Keratinocyte (primary cell): ENCODE measurements around the gene ABAT. TPM values are rescaled to one million over a fixed set of nuclear protein-coding genes. Genes with fewer than 3 reads are reported as not detected.

Source experiments
- DNase-seq: peaks from one replicate; pipeline ENCODE4 v3.0.0-alpha.2; 2011; ENCODE audit warnings: low read depth, missing footprints, low spot score
- FAIRE-seq: peaks from 2 replicates; lab custom pipeline; 2011; peaks lifted over from hg19 to GRCh38; lab: Jason Lieb, UNC
- H2AFZ ChIP-seq: 2 replicates; pipeline ENCODE4 v1.6.0; 2012; ENCODE audit warnings: low read length, control low read depth, inconsistent platforms; ENCODE audit not compliant: control insufficient read depth
- H3K27ac ChIP-seq: 2 replicates; pipeline ENCODE4 v1.5.1; 2011; ENCODE audit warnings: low read length; ENCODE audit not compliant: control insufficient read depth, insufficient read depth
- H3K27me3 ChIP-seq: 3 replicates; pipeline ENCODE4 v1.6.0; 2011; ENCODE audit warnings: low read length; ENCODE audit not compliant: control insufficient read depth, insufficient read depth; ENCODE audit errors: extremely low read depth
- H3K36me3 ChIP-seq, 2 experiments: 2 replicates in 1 of 2; 3 replicates in 1 of 2; pipeline ENCODE4 v1.5.1; 2011; ENCODE audit warnings: low read length in 2 of 2, mild to moderate bottlenecking in 1 of 2; ENCODE audit not compliant: control insufficient read depth in 2 of 2, insufficient read depth in 2 of 2; ENCODE audit errors: extremely low read depth in 1 of 2
- H3K4me1 ChIP-seq: 3 replicates; pipeline ENCODE4 v1.5.1; 2011; ENCODE audit warnings: low read length; ENCODE audit not compliant: control insufficient read depth, insufficient read depth; ENCODE audit errors: extremely low read depth
- H3K4me2 ChIP-seq: 3 replicates; pipeline ENCODE4 v1.6.0; 2011; ENCODE audit warnings: low read depth, low read length; ENCODE audit not compliant: control insufficient read depth, insufficient read depth; ENCODE audit errors: extremely low read depth
- H3K4me3 ChIP-seq, 3 experiments: fragments of 200-600 bp in 1 of 3; sonication (generic) in 1 of 3; 2 replicates in 2 of 3; 3 replicates in 1 of 3; pipeline ENCODE4 v1.5.1; 2011 to 2016; ENCODE audit warnings: low read length in 3 of 3, mild to moderate bottlenecking in 3 of 3, control low read depth in 2 of 3, inconsistent platforms in 1 of 3, low read depth in 1 of 3, mixed read lengths in 1 of 3, mixed run types in 1 of 3, moderate library complexity in 1 of 3; ENCODE audit not compliant: control insufficient read depth in 2 of 3, insufficient read depth in 2 of 3; ENCODE audit errors: extremely low read depth in 1 of 3
- H3K79me2 ChIP-seq: 2 replicates; pipeline ENCODE4 v1.6.0; 2012; ENCODE audit warnings: low read length; ENCODE audit not compliant: control insufficient read depth, insufficient read depth
- H3K9ac ChIP-seq: 3 replicates; pipeline ENCODE4 v1.6.0; 2011; ENCODE audit warnings: low read length; ENCODE audit not compliant: control insufficient read depth, insufficient read depth; ENCODE audit errors: extremely low read depth
- H3K9me1 ChIP-seq: 3 replicates; pipeline ENCODE4 v1.6.0; 2011; ENCODE audit warnings: low read length; ENCODE audit not compliant: control insufficient read depth, insufficient read depth; ENCODE audit errors: extremely low read depth
- H3K9me3 ChIP-seq: 2 replicates; pipeline ENCODE4 v1.5.1; 2012; ENCODE audit warnings: low read depth, low read length; ENCODE audit not compliant: control insufficient read depth
- H4K20me1 ChIP-seq: 3 replicates; pipeline ENCODE4 v1.6.0; 2011; ENCODE audit warnings: low read length; ENCODE audit not compliant: control insufficient read depth, insufficient read depth; ENCODE audit errors: extremely low read depth
- CTCF ChIP-seq, 3 experiments: IDR thresholded peaks in 1 of 3; conservative IDR thresholded peaks in 1 of 3; optimal IDR thresholded peaks in 1 of 3; 2 replicates in 2 of 3; 3 replicates in 1 of 3; pipeline versions ENCODE3 to v1.5.1; 2011; ENCODE audit warnings: low read length in 3 of 3, mild to moderate bottlenecking in 3 of 3, moderate library complexity in 2 of 3, control low read depth in 1 of 3, inconsistent platforms in 1 of 3; ENCODE audit not compliant: insufficient read depth in 2 of 3; ENCODE audit errors: extremely low read depth in 1 of 3
- EZH2 ChIP-seq: IDR thresholded peaks from one replicate; pipeline ENCODE4 v1.6.1; 2012; ENCODE audit warnings: inconsistent platforms, mild to moderate bottlenecking, low read length, moderate library complexity
- dilution Hi-C: fragments of 300-500 bp; cut with MboI; formaldehyde crosslinking; loops from one replicate; pipeline ENCODE4 v1.7.0; 2020; ENCODE audit warnings: low sequenced_read_pairs; ENCODE audit not compliant: extremely low pct_ligation_motif_present
- polyA plus RNA-seq, 5 experiments: library from polyadenylated mRNA; depleted of rRNA in 3 of 5; stranded (reverse) in 3 of 5; stranded (forward) in 1 of 5; unstranded in 1 of 5; fragments of >200 nt; gene quantifications; 1 replicate in 1 of 5; 2 replicates in 3 of 5; 3 replicates in 1 of 5; pipeline versions ENCODE4 v1.2.1 to v1.2.3, GENCODE V29; 2011 to 2012; ENCODE audit warnings: missing spikeins in 2 of 5, low read depth in 1 of 5, low replicate concordance in 1 of 5

ABAT gene
- polyA plus RNA-seq, 1 donor (not counting 4 experiments of a cell fraction or from before 2014, with no cell fraction given), result 13.7 TPM

- H3K9me3 ChIP-seq, result peaks cover 4% of the 10 kb centered on the region
- no peaks in the 10 kb centered on the region for H3K9me1 ChIP-seq
- H2AFZ ChIP-seq, result no peak overlapping the region
- no peak overlapping the region for H3K4me2 ChIP-seq
- no peaks in the 10 kb centered on the region for H3K4me1 ChIP-seq
- H3K36me3 ChIP-seq, result no peaks in the 10 kb centered on the region
- no peak for TF ChIP-seq CTCF (optimal IDR thresholded peaks at IDR 0.05 in 1 of 3, IDR thresholded peaks at IDR 0.05 in 1 of 3, conservative IDR thresholded peaks at IDR 0.05 in 1 of 3; ENCODE audit: extremely low read depth in 1 of 3, insufficient read depth in 2 of 3, low read length in 3 of 3)
- TF ChIP-seq EZH2, result no peak
- dilution Hi-C loops, result no loop called here
- H3K4me3 ChIP-seq, result no peak overlapping the region
- DNase-seq, result no peak
- H3K9ac ChIP-seq, result no peak overlapping the region
- no peaks in the 10 kb centered on the region for H4K20me1 ChIP-seq
- H3K27ac ChIP-seq, result no peak overlapping the region
- H3K27me3 ChIP-seq, result no peaks in the 10 kb centered on the region
- no peaks in the 10 kb centered on the region for H3K79me2 ChIP-seq
- FAIRE-seq, result no peak
These were observed 47.6 kb downstream of the ABAT start for GRCh38 chr16:8722025-8722348.

GRCh38 chr16:8725513-8726178, 51.2 kb downstream of the ABAT start:
- H3K4me3 ChIP-seq, result no peak overlapping the region
- no peak overlapping the region for H3K27ac ChIP-seq
- dilution Hi-C loops, result no loop called here
- no peaks in the 10 kb centered on the region for H3K9me3 ChIP-seq
- TF ChIP-seq EZH2, result no peak
- no peak for TF ChIP-seq CTCF (optimal IDR thresholded peaks at IDR 0.05 in 1 of 3, IDR thresholded peaks at IDR 0.05 in 1 of 3, conservative IDR thresholded peaks at IDR 0.05 in 1 of 3; ENCODE audit: extremely low read depth in 1 of 3, insufficient read depth in 2 of 3, low read length in 3 of 3)
- H3K4me1 ChIP-seq, result peaks cover 11% of the 10 kb centered on the region
- no peaks in the 10 kb centered on the region for H3K36me3 ChIP-seq
- no peak overlapping the region for H2AFZ ChIP-seq
- no peaks in the 10 kb centered on the region for H3K79me2 ChIP-seq
- DNase-seq, result no peak
- H4K20me1 ChIP-seq, result peaks cover 4% of the 10 kb centered on the region
- H3K4me2 ChIP-seq, result no peak overlapping the region
- H3K27me3 ChIP-seq, result no peaks in the 10 kb centered on the region
- no peaks in the 10 kb centered on the region for H3K9me1 ChIP-seq
- no peak for FAIRE-seq
- H3K9ac ChIP-seq, result no peak overlapping the region
